ENCODE measurements around the gene EFCAB12. TPM values are rescaled to one million over a fixed set of nuclear protein-coding genes. Genes with fewer than 3 reads are reported as not detected.

EFCAB12 gene
- total RNA-seq (1 to 10 TPM in 6 of 7 donors, under 1 TPM in 1; 0.94 to 8.4 (median 1.7) TPM), polyA plus RNA-seq (under 1 TPM; 0.53 to 0.67 TPM)
- long read RNA-seq, donor 1, partial matches to known transcripts, result 0 of 3 reads
- long read RNA-seq, donor 1, other reads (novel, unspliced or antisense), result 1 of 3 reads
- long read RNA-seq, donor 2, result 0 reads
- long read RNA-seq, donor 3, partial matches to known transcripts, result 0 of 2 reads
- long read RNA-seq, donor 3, other reads (novel, unspliced or antisense), result 1 of 2 reads

GRCh38 chr3:129428376-129429079 lies at the start of gene EFCAB12:
EFCAB12 (minus strand) TSS chr3:129428636; CDS start chr3:129428488, 148 bp downstream.
- intact Hi-C loops (cut with DNase I), result no loop called here
- peak; percentile 94 to 97 (median 97) for DNase-seq
- peak within 1 kb of the TSS; percentile 54 for H3K4me3 ChIP-seq
- peak within 1 kb of the TSS in 1 of 2 donors; percentile 53 for H3K27ac ChIP-seq
- H3K9me3 ChIP-seq, result no peaks in the 10 kb centered on the region
- no peaks in the 10 kb centered on the region for H3K27me3 ChIP-seq
- H3K4me1 ChIP-seq (ENCODE audit: insufficient read depth), result no peaks in the 10 kb centered on the region
- TF ChIP-seq EP300 (IDR thresholded peaks at IDR 0.05) (no peak), CTCF (IDR thresholded peaks at IDR 0.05) (no peak), POLR2A (IDR thresholded peaks at IDR 0.05) (no peak)
- H3K36me3 ChIP-seq, result no peaks in the 10 kb centered on the region
- WGBS, 3 donors, result 0 to 1% (median 1%) methylated on average over 42 of the region's 42 CpGs

GRCh38 chr3:129476586-129476985 lies 48.1 kb upstream of the EFCAB12 start:
- WGBS, 3 donors, result 94 to 96% (median 95%) methylated on average over 6 of the region's 6 CpGs
- Histone ChIP-seq H3K4me3 (no peak overlapping the region), H3K27me3 (no peaks in the 10 kb centered on the region), H3K36me3 (peaks cover 3% of the 10 kb centered on the region), H3K4me1 (ENCODE audit: insufficient read depth) (peaks cover 2% of the 10 kb centered on the region), H3K27ac (no peak overlapping the region), H3K9me3 (no peaks in the 10 kb centered on the region)
- intact Hi-C loops (cut with DNase I), result no loop called here
- DNase-seq, result no peak
- TF ChIP-seq CTCF (IDR thresholded peaks at IDR 0.05) (no peak), EP300 (IDR thresholded peaks at IDR 0.05) (no peak), POLR2A (IDR thresholded peaks at IDR 0.05) (no peak)

GRCh38 chr3:129475863-129476262 lies 47.4 kb upstream of the EFCAB12 start:
- Histone ChIP-seq H3K9me3 (no peaks in the 10 kb centered on the region), H3K4me1 (ENCODE audit: insufficient read depth) (peaks cover 2% of the 10 kb centered on the region), H3K27ac (no peak overlapping the region), H3K4me3 (no peak overlapping the region), H3K27me3 (no peaks in the 10 kb centered on the region), H3K36me3 (peaks cover 3% of the 10 kb centered on the region)
- no peak for DNase-seq
- TF ChIP-seq CTCF (IDR thresholded peaks at IDR 0.05), result no peak
- TF ChIP-seq POLR2A (IDR thresholded peaks at IDR 0.05), result no peak
- no peak for TF ChIP-seq EP300 (IDR thresholded peaks at IDR 0.05)
- intact Hi-C loops (cut with DNase I), result no loop called here
- WGBS, 3 donors, result 96 to 99% (median 98%) methylated on average over 3 of the region's 3 CpGs

- Histone ChIP-seq H3K27me3 (no peaks in the 10 kb centered on the region), H3K27ac (no peak overlapping the region), H3K36me3 (peaks cover 3% of the 10 kb centered on the region), H3K4me3 (no peak overlapping the region), H3K9me3 (no peaks in the 10 kb centered on the region), H3K4me1 (ENCODE audit: insufficient read depth) (peaks cover 2% of the 10 kb centered on the region)
- no peak for DNase-seq
- 77 to 85% (median 82%) methylated on average over 10 of the region's 10 CpGs for WGBS, 3 donors
- TF ChIP-seq CTCF (IDR thresholded peaks at IDR 0.05) (no peak), POLR2A (IDR thresholded peaks at IDR 0.05) (no peak), EP300 (IDR thresholded peaks at IDR 0.05) (no peak)
- intact Hi-C loops (cut with DNase I), result no loop called here
Measured at GRCh38 chr3:129474984-129475804, 46.8 kb upstream of the EFCAB12 start.
